HG03571 (cell line): ENCODE results near the gene SYNDIG1.

Experiments used
- ATAC-seq: cut with Tn5 transposase; IDR thresholded peaks from one replicate; pipeline ENCODE4 v1.9.1; 2021; ENCODE audit not compliant: unreplicated experiment

SYNDIG1 gene

DNA sequence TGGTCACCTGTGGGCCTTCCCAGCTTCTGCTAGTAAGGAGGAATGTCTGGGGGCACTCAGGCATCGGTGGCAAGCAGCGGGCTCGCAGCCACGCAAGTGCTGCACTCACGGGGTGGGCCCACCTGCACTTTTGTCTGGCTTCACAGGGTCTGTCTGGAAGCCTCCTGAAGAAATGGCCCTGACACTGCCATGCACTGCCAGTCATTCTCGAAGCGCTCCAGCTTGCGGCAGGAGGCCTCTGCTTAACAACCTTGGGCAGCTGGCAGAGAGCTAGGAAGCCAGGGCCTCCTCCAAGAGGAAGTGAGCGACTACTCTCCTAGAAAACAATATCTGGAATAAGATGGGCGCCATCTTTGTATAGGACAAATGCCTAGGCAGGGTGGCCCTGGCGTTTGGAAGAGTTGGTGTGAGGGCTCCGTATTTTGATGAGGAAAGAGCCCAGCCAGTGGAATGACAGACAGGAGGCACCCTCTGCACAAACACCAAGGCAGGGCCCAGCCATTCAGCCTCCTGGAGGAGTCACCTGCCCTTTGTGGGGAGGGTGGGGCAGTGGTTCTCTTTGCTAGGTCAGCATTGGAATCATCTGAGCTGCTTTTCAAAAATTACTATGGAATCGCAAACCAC is 113.9 kb downstream of the SYNDIG1 start:
- ATAC-seq: no peak

DNA sequence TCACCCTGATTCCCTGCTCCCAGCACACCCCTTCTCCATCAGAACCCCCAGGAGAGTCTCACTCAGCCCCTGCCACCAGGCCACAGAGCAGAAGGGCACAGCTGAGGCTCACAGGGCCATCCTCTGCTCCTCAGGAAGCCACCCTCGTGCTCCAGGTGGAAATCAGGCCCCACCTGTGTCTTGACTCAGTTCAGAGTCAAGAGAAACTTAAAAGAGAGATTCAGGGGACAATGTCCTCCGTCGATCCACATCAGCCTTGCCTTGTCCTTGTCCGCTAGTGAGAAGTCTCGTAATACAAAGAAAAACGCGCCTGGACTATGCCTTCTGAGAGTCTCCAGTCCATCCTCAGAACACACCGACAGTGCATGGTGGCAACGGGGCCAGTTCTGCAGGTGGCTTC is 114.6 kb downstream of the SYNDIG1 start:
- no peak for ATAC-seq

DNA sequence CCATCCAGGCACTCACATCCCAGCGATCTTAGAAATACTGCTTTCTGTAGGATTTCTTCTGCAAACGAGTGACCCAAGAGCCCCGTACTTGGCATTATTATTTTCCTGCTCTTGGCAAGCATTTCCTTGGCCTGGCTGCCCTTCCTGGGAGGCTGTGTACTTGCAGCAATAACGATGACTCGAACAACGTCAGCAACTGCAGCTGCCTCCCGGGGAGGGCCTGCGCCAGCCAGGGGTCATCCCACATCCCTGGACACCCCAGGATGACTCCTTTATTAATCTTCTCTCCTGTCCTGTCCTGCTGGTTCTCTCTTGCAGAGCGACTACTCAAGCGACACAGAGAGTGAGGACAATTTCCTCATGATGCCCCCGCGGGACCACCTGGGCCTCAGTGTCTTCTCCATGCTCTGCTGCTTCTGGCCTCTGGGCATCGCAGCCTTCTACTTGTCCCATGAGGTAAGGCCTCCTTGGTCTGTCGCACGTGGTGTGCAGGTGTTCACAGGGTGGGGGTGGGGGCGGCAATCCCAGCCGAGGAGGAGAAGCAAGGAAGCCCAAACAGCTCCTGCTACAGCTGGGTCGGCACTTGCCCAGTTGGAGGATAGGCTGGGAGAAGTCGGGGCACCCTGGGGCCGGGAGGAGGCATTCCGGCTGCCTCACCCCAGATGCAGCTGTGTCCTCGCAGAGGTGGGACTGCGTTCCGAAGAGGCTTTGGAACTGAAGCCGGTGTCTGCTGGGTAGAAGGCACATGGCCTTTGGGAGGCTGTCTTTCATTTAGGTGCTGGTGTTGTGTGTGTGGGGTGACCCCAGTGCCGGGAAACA is 115.3 kb downstream of the SYNDIG1 start:
- no peak for ATAC-seq

DNA sequence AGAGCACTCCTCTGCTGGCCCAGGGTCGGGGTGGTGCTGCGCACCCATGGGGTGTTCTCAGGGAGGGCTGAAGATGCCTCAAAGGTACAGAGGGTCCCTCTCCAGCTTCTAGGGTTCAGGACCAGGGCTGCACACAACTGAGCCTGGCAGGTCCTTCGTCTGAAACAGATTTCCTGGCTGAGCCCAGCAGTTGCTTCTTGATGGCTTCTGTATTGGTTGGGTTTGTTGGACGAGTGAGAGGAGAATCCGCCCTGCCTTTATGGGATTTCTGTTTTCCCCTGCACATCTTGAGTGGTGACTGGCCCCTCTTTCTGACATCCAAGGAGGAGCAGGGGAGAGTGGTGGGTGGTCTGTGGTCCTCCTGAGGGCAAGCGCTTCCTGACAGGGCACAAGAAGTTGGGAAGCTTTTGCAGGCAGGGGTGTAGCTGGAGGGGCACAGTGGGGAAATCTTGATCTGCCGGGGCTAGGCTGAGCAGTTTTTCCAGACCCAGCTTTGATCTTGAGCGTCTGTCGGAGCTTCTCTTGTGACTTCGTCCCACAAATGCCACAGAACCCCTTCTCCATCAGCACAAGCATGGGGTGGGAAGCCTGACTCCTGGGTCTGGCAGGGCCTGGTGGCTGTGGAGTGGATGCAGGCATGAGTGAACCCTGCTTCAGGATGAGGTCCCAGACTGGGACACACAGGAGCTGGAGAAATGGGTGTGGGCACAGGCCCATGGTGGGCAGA is 116.5 kb downstream of the SYNDIG1 start:
- ATAC-seq: no peak

DNA sequence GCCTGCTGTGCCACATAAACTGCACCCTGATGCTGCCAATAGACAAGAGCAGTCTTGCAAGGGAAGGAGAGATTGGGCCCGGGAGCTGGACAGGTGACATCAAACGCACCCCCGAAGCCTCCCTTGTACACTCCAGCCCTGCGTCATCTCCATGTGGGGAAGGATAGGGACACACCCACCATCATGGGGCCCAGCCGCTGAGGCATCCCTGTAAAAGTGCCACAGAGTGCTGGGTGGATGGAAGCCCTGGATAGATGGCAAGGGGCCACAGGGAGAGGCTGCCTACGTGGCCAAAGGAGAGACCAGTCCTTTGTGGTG is 117.1 kb downstream of the SYNDIG1 start:
- ATAC-seq: no peak

DNA sequence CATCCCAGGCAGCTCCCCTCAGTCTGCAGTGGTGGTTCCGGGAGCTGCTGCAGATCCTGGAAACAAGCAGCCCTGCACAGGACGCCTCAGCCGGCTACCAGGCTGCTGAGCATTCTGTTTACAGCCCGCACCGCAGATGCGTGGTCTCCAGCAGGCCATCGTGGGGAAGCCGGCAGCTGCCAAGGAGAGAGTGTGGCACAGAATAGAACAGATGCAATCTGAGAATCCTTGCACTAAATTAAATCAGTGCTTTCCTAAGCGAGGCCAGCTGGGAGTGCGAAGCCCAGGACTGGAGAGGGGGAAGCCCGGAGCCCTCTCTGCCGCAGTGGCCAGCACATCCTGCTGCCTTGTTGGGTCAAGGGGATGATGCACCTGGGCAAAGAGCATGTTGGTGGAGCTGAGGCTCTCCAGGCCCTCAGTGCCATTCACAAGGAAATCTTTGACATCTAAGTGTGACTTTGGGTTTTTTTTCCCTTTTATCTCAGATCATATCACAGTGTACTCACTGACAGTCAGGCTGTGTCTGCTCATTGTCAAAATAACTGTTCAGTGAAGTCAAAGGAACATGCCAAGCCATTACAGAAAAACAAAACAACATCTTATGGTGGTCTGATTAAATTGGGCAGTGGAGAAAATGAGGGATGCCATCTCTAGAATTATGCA is 118.1 kb downstream of the SYNDIG1 start:
- ATAC-seq: no peak

DNA sequence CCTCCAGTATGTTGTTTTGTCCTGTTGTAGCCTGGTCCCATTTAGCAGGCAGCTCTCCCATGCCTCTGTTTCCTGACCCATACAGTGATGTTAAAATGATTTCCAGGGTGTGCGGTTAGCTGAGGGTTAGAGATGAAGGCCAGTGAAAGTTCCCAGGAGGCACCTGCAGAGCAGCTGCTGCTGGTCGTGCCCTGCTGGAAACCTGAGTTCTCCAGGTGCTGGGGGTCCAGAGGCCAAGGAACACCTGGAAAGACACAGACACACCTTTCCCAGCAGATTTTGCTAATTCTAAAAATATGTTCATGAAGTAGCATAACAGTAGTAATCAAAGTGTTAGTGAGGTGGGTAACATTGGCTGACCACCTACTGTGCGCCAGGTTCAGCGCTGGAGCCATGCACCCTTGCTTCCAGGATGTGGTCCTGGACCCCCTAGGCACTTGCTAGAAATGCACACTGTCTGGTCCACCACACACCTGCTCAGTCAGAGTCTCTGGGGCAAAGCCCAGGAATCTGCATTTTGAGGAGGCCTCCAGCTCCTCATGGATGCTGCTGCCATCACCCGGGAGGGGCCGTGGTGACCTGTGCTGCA is 118.7 kb downstream of the SYNDIG1 start:
- no peak for ATAC-seq

DNA sequence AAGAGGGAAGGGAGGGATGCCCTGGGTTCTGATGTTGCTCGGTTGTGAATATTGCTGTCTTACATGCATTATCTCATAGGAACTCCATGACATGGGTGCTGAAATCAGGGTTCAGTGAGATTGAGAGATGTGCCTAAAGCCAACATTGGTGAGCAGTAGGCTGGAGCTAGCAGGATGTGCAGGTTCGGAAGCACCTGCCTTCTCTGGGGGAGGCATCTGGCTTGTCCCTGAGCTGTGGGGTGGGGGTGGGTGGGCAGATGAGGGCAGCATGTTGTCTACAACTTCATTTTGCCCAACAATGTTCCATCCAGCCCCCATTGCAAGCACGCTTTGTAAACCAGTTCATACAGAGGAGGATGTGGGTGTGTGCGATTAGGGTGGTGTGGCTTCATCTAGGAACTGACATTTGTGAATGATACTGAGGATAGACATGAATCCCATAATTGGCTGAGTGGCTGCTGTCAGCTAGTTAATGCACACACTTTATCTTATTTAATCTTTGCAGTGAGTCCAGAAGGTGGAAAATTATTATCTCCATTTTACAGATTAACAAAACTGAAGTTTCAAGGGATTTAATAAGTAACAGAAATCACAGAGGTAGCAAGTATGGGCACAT is 119.4 kb downstream of the SYNDIG1 start:
- ATAC-seq: no peak

DNA sequence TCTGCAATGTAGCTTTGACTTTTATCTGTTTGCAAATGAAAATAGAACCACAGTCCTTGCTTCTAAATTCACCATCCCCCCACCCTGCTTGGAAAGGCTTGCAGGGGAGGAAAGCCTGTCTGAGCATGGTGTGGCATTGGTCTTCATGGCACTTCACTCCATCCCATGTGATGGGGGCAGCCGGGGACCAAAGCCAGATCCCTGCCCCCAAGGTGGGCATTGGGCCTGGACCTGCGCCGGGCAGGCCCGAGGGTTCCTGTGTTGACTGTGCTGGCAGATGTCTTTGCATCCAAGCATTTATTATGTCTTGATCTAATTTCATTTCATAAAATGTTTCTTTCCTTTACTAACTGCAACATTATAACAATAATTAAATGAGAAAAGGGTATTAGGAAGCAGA is 120.0 kb downstream of the SYNDIG1 start:
- ATAC-seq: no peak

DNA sequence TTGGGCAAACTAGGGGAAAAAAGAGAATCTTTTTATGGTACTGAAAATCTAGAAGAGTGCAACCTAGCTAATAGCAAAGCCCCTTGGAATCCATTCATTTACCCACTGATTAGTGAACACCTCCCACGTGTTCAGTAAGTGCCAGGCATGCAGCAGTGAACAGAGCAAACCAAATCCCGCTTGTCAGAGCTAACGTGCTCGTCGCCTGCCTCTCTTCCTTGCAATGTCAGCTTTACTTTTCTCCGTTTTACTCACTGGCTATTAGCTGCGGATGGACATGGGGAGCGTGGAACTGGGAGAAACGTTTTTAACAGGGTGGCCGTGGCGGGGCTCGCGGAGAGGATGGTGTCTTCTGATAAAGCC is 120.4 kb downstream of the SYNDIG1 start:
- no peak for ATAC-seq

DNA sequence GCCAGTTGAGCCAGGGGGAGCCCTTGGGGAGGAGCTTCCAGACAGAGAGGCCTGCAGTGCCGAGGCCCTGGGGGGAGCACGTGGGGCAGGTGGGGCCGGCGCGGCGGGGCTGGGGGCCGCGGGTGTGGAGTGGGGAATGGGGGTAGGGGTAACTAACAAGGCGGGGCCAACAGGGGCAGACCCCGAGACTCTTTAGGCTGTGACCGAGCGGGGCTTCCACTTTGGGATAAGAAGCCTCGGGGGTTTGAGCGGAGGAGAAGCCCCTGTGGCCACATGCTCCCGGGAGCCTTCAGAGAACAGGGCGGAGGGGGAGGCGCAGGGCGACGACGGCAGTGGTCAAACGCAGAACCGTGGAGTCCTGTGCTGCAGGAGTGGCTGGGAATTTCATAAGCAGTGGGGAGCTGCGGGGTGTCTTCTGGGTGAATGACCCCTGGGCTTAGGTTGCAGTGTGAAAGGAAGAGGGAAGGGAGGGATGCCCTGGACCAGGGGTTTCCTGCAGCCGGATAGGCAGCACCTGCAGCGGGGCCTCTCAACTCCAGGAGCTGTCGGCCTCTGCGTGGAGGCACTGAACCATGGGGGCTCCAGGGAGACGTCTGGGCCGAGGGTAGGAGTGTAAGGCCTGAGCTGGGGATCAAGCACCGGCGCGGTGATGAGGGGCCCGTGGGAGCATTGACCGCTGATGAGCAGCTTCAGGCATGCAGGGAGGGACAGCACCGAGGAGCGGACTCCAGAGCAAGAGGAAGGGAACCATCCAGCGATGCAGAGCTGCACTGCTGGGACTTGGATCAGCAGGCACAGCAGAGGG is 121.0 kb downstream of the SYNDIG1 start:
- ATAC-seq: no peak

DNA sequence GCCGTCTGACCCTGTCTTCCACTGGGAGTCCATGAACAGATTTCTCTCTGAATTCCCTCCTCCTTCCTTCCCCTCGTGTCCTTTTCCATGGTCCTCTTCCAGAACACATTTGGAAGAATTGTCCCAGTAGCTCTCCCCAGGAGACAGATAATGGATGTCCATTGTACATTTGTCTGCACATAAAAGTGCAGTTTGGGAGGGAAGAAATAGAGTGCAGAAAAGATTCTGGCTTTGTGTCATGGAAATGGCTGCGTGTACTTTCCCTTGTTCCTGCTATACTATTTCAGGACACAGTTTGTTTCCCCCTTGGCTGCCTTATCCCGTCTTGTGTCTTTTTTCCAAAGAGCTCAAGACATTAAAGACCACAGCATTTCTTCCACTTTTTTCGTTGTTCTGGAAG is 127.6 kb downstream of the SYNDIG1 start:
- no peak for ATAC-seq

DNA sequence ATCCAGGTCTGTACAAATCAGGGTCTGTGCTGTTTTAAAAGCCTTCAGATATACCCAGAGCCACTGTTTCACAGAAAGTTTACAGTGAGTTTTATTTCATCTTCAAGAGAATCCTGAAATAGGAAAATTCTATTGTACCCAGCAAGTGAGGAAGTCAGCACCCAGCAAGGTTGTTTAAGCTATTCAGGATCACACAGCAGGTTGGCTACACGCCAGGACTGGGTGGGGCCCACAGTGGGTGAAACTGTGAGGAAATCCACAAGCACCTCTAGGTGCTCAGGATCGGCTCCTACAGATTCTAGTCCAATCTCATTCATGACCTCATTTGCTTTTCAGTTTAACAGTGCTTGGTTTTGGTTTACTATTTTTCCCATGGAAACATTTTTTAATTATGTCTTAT is 128.9 kb downstream of the SYNDIG1 start:
- no peak for ATAC-seq

DNA sequence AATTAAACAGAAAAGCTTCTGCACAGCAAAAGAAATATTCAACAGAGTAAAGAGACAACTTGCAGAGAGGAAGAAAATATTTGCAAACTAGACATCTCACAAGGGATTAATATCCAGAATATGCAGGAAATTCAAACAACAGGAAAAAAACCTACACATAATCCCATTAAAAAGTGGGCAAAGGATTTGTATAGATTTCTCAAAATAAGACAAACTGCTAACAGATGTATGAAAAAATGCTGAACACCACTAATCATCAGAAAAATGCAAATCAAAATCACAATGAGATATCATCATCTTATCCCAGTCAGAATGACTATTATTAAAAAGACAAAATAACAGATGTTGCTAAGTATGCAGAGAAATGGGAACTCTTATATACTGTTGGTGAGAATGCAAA is 129.6 kb downstream of the SYNDIG1 start:
- ATAC-seq: no peak

DNA sequence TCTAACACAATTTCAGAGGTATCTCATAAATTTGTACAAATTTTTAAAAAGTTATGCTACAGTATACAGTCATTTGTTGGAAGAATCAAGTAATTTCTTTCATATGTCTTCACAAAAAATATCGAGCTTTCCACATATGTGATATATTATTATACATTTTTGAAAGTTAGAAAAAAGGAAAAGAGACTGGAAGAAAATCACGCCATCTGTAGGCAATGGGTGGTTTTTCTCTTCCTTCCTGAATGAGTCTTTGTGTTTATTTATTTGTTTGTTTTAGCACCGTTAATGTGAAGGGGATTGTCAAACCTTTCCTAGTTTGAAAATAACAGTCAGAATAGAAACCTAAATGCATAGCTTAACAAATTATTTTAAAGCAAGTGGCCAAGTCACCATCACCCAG is 130.6 kb downstream of the SYNDIG1 start:
- no peak for ATAC-seq

DNA sequence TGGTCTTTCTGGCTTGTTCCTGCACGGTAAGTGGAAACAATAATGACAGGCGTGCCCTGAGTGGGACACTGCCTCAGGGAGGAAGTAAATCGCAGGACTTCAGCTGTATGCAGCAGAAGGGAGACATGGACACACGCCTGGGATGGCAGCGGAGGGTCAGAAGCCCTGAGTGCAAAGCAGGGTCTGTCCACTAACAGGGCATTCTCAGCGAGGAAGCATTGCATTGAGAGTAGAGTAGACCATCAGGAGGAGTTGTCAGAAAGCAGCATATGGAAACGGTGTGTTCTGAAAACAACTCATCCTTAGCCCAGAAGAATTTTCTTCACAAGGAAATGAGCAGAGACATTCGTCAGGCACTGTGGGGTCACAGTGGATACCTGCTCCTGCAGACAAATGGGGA is 134.0 kb downstream of the SYNDIG1 start:
- ATAC-seq: no peak

DNA sequence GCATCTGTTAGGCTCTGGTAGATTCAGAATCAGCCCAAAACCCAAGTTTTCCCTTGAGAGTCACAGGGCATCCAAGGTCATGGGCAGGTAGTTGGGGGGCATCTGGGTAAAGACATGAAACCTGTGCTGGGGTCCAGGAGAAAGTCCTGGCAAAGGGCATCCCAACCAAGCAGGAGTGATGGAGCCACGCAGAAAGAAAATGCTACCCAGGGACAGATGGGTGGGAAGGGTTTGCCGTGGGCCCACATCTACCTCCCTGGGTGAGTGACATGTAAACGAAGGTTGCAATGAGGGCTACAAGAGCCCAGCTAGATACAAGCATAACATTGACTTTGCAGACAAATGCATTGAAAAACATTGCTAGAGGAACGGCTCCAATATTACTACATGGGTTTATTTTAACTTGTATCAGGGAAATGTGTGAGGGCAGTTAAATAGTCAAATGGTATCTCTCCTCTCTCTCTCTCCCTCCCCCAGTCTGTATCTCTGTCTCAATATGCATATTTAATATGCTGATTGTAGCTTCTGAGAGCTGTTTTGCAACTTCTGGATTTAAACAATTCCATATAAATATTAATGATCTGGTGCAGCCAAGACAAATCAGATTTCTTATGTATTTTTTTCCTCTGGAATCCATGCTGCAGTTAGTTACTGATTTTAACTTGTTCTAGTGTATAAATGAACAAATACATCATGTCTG is 135.7 kb downstream of the SYNDIG1 start:
- no peak for ATAC-seq

DNA sequence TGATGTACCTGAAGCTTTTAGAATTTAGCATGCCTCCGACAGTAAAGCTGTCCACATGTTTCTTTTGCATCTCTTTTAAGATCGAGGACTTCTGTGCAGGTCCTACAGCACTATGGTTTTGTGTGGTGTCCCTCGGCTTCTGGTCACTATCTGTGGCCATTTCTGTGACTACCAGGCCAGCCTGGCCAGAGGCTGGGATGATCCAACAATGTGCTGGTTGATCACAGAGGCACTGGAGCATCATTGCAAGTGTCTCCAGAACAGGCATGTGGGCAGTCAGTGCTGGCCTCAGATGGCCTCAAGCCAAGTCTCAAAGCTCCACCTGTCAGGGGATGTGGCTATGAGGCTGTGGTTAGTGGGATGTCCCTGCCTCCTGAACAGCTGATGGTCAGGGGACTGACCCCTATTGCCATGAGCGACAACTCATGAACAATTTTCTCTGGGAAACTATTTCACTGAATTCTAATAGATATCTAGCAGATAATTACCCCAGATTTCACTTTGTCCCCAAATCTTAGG is 136.6 kb downstream of the SYNDIG1 start:
- no peak for ATAC-seq

DNA sequence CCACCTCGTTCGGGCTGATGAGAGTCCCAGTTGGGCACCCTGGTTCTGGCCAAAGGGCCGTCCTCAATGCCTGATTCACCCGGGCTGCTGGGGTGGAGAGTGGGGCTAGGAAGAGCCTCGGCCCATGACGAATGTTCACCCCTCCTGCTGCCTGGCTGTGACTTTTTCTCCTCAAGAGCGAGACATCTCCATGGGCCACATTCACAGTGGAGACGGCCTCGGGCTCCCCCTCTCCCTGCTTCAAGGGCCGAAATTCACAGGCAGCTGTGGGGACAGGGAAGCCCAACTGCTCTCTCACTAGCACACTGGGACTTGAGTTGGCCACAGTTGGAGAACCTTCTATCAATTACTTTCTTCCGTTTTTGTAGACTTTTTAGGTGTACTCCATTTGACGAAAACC is 138.0 kb downstream of the SYNDIG1 start:
- ATAC-seq: no peak
